RWPE2 (cell line): ENCODE measurements around the gene FHIP1B.
"Not testable (repeated sequence)": the region's sequence is repeated elsewhere in the genome, so short reads cannot be mapped to it uniquely, and the experiment has no call there.

ENCODE experiments used
- ATAC-seq: fragments of 200-7000 bp; cut with Tn5 transposase; 3 replicates; pipeline ENCODE4 v1.9.1; 2021; ENCODE audit warnings: low read depth
- DNase-seq: peaks from one replicate; pipeline ENCODE4 v3.0.0-alpha.2; 2020; ENCODE audit warnings: low spot score
- H3K27ac ChIP-seq: fragments of 450-650 bp; 2 replicates; pipeline ENCODE4 v1.5.1; 2017; ENCODE audit warnings: mild to moderate bottlenecking; ENCODE audit not compliant: poor library complexity, severe bottlenecking
- H3K27me3 ChIP-seq: fragments of 250-450 bp; sonication (Bioruptor Pico); 2 replicates; pipeline ENCODE4 v1.5.1; 2021; ENCODE audit warnings: mild to moderate bottlenecking, moderate library complexity; ENCODE audit not compliant: insufficient read depth, poor library complexity, severe bottlenecking
- H3K36me3 ChIP-seq: fragments of 250-450 bp; sonication (Bioruptor Pico); 2 replicates; pipeline ENCODE4 v1.5.1; 2020; ENCODE audit warnings: low read depth, mild to moderate bottlenecking, moderate library complexity
- H3K4me1 ChIP-seq: fragments of 250-450 bp; sonication (Bioruptor Pico); 2 replicates; pipeline ENCODE4 v1.5.1; 2021; ENCODE audit warnings: mild to moderate bottlenecking, moderate library complexity; ENCODE audit not compliant: insufficient read depth, poor library complexity, severe bottlenecking
- H3K4me3 ChIP-seq: fragments of 250-450 bp; sonication (Bioruptor Pico); 2 replicates; pipeline ENCODE4 v1.5.1; 2021; ENCODE audit warnings: mild to moderate bottlenecking, moderate library complexity; ENCODE audit not compliant: severe bottlenecking
- H3K9me3 ChIP-seq: fragments of 250-450 bp; sonication (Bioruptor Pico); 2 replicates; pipeline ENCODE4 v1.5.1; 2021; ENCODE audit warnings: mild to moderate bottlenecking, moderate library complexity; ENCODE audit not compliant: severe bottlenecking
- TF ChIP-seq, protein P1 (sequence below): fragments of 450-650 bp; IDR thresholded peaks from one replicate; pipeline ENCODE4 v1.5.1; 2017; ENCODE audit warnings: mild to moderate bottlenecking, moderate library complexity; ENCODE audit not compliant: poor library complexity, severe bottlenecking

The FHIP1B gene

DNA sequence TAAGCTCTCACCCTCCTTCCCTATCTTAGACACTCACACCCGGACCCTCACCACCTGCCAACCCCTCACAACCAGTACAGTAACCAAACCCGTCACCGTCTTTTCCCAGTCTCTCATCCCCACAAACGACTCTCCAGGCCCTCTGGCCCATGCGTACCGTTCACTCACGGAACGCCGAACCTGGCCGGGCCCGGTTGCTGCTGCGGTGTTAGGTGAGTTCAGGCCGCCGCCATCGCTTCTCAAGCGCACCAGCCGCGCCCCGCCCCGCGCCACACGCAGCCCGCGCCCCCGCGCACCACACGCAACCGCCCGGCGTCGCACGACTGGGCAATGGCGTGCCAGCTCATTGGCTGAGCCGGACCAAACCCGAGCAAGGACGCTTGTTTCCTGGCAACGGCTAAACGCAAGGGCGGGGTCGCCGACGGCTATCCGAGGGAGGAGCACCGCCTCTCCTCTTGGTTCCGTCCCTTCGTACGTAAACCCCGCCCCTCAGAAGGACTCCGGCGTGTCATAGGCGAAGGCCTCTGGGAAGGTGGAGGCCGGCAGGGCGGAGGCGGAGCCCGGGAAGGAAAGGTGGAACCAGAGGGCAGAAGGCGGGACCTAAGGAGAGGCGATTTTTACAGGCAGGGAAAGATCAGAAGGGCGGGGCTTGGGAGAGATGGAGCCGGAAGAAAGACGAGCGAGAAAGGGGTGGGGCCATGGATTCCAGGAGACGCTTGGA lies at the start of gene FHIP1B:
TSS of gene FHIP1B (minus strand) at position 250 of the 721 bp plus-strand sequence. CDS start 10,120 bp downstream, outside the sequence.
- ATAC-seq (peak; percentile 91), DNase-seq (peak; percentile 99)
- H3K36me3 ChIP-seq, result no peaks in the 10 kb centered on the region
- H3K27ac ChIP-seq, result peak within 1 kb of the TSS; percentile 27
- H3K9me3 ChIP-seq, result no peaks in the 10 kb centered on the region
- H3K4me3 ChIP-seq, result peak within 1 kb of the TSS; percentile 76
- H3K4me1 ChIP-seq, result no peaks in the 10 kb centered on the region
- TF ChIP-seq, protein P1, sequence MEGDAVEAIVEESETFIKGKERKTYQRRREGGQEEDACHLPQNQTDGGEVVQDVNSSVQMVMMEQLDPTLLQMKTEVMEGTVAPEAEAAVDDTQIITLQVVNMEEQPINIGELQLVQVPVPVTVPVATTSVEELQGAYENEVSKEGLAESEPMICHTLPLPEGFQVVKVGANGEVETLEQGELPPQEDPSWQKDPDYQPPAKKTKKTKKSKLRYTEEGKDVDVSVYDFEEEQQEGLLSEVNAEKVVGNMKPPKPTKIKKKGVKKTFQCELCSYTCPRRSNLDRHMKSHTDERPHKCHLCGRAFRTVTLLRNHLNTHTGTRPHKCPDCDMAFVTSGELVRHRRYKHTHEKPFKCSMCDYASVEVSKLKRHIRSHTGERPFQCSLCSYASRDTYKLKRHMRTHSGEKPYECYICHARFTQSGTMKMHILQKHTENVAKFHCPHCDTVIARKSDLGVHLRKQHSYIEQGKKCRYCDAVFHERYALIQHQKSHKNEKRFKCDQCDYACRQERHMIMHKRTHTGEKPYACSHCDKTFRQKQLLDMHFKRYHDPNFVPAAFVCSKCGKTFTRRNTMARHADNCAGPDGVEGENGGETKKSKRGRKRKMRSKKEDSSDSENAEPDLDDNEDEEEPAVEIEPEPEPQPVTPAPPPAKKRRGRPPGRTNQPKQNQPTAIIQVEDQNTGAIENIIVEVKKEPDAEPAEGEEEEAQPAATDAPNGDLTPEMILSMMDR, result no peak
- no peaks in the 10 kb centered on the region for H3K27me3 ChIP-seq

DNA sequence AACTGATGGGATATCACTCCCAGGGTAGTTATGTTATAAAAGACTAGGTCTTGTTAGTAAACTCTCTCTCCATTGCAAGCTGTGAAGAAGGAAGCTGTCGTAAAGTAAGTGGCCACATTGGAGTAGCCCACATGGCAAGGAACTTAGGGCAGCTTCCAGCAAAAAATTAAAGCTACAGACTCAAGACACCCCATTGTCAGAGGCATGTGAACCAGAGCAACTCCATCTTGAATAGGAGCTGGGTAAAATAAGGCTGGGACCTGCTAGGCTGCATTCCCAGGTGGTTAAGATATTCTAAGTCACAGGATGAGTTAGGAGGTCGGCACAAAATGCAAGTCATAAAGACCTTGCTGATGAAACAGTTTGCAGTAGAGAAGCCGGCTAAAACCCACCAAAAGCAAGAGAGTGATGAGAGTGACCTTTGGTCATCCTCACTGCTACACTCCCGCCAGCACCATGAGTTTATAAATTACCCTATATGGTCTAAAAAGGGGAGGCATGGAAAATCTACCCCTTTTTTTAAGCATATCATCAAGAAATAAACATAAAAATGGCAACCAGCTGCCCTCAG lies 49.1 kb upstream of the FHIP1B start:
- DNase-seq (no peak), ATAC-seq (no peak)
- Histone ChIP-seq H3K4me1 (peaks cover 9% of the 10 kb centered on the region), H3K36me3 (no peaks in the 10 kb centered on the region), H3K4me3 (no peak overlapping the region), H3K27me3 (no peaks in the 10 kb centered on the region), H3K9me3 (no peaks in the 10 kb centered on the region), H3K27ac (no peak overlapping the region)
- TF ChIP-seq, protein P1, result no peak

DNA sequence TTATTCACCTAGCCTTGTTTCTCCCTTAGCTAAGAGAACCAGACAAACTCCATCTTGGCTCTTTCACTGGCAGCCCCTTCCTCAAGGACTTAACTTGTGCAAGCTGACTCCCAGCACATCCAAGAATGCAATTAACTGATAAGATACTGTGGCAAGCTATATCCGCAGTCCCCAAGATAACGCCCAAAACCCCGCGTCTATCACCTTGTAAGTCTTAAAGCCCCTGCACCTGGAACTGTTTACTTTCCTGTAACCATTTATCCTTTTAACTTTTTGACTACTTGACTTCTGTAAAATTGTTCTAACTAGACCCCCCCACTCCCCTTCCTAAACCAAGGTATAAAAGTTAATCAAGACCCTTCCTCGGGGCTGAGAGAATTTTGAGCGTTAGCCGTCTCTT lies 46.4 kb upstream of the FHIP1B start:
- DNase-seq, H3K4me1 ChIP-seq, H3K27me3 ChIP-seq, H3K27ac ChIP-seq, H3K4me3 ChIP-seq, H3K9me3 ChIP-seq, ATAC-seq, H3K36me3 ChIP-seq: not testable (repeated sequence)

DNA sequence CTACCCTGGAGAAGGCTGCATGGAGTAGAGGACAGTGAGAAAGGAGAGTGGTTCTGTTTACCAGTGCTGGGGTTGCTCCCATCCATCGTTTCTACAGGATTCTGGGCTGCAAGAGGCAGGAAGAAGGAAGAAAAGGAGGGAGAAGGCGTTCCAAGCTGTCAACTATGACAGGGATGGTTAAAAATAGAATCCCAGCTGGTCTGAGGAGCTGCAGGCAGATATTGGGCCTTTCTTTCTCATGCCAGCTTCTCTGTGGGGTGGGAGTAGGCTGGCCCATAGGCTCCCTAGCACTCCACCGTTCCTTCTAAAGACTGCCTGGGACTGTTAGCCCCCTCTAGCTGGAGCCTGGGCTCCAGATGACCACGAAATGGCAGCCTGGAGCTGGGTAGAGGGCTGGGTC lies 38.8 kb upstream of the FHIP1B start:
- no peak overlapping the region for H3K27ac ChIP-seq
- ATAC-seq (no peak), DNase-seq (no peak)
- TF ChIP-seq, protein P1, result no peak
- H3K36me3 ChIP-seq, result no peaks in the 10 kb centered on the region
- no peak overlapping the region for H3K4me3 ChIP-seq
- no peaks in the 10 kb centered on the region for H3K27me3 ChIP-seq
- no peaks in the 10 kb centered on the region for H3K9me3 ChIP-seq
- H3K4me1 ChIP-seq, result no peaks in the 10 kb centered on the region

DNA sequence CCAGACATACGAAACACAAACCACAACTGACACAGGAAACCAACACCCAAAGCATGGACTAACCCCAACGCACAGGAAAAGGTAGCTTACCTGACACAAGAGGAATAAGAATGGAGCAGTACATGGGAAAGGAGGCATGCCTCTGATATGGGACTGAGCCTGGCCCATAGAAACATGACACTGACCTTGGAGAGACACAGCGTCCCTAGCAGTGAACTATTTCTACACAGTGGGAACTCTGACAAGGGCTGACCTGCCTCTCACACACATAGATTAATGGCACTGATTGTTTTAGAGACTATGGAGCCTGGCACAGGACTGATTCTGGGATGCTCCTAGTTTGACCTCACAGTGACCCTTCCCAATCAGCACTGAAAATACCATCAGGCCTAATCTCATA lies 37.2 kb upstream of the FHIP1B start:
- Histone ChIP-seq H3K4me1 (no peaks in the 10 kb centered on the region), H3K4me3 (no peak overlapping the region), H3K27me3 (peaks cover 4% of the 10 kb centered on the region), H3K27ac (no peak overlapping the region), H3K36me3 (no peaks in the 10 kb centered on the region), H3K9me3 (no peaks in the 10 kb centered on the region)
- ATAC-seq (no peak), DNase-seq (no peak)
- TF ChIP-seq, protein P1, result no peak
